Measurements from ENCODE around the gene CMTM7.
"Not testable (repeated sequence)": the region's sequence is repeated elsewhere in the genome, so short reads cannot be mapped to it uniquely, and the experiment has no call there.

Gene CMTM7

DNA sequence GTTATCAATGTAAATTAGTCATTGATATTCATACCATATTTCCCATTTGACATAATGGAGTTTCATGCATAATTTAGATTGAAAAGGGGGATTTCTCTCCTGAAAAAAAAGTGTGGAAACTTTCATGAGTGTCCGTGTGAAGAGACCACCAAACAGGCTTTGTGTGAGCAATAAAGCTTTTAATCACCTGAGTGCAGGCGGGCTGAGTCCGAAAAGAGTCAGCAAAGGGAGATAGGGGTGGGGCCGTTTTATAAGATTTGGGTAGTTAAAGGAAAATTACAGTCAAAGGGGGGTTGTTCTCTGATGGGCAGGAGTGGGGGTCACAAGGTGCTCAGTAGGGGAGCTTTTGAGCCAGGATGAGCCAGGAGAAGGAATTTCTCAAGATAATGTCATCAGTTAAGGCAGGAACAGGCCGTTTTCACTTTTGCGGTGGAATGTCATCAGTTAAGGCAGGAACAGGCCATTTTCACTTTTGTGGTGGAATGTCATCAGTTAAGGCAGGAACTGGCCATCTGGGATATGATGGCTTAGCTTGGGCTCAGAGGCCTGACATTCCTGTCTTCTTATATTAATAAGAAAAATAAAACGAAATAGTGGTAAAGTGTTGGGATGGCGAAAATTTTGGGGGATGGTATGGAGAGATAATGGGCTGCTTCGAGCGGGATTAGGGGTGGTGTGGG lies 69.3 kb downstream of the CMTM7 start:
- DNase-seq, result not testable (repeated sequence)

DNA sequence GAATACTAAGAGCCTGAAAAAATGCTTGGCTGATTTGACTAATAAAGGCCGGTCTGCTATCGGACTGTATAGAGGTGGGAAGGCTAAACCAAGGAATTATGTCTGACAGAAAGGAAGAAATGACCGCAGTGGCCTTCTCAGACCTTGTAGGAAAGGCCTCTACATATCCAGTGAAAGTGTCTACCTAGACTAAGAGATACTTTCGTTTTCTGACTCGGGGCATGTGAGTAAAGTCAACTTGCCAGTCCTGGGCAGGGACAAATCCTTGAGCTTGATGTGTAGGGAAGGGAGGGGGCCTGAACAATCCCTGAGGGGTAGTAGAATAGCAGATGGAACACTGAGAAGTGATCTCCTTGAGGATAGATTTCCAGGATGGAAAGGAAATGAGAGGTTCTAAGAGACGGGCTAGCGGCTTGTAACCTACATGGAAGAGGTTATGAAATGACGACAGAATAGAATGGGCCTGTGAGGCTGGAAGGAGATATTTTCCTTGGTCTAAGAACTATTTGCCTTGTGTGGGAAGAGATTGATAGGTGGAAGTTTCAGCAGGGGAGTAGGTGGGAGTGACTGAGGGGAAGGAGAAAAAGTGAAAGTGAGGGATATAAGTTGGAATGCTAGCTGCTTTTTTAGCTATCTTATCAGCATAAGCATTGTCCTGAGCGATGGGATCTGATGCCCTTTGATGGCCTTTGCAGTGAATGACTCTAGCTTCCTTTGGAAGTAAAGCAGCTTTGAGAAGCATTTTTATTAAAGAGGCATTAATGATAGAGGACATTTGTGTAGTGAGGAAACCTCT lies 70.7 kb downstream of the CMTM7 start:
- DNase-seq, result not testable (repeated sequence)

DNA sequence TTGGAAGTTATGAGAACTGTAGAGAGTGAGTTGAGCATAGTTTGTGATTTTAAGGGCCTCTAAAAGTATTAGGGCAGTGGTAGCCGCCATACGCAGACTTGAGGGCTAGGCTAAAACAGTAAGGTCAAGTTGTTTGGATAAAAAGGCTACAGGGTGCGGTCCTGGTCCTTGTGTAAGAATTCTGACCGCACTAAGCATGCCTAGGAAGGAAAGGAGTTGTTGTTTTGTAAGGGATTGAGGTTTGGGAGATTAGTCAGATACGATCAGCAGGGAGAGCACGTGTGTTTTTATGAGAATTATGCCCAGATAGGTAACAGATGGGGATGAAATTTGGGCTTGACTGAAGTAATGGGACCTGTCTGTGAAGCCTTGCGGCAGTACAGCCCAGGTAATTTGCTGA lies 71.8 kb downstream of the CMTM7 start:
- not testable (repeated sequence) for DNase-seq

DNA sequence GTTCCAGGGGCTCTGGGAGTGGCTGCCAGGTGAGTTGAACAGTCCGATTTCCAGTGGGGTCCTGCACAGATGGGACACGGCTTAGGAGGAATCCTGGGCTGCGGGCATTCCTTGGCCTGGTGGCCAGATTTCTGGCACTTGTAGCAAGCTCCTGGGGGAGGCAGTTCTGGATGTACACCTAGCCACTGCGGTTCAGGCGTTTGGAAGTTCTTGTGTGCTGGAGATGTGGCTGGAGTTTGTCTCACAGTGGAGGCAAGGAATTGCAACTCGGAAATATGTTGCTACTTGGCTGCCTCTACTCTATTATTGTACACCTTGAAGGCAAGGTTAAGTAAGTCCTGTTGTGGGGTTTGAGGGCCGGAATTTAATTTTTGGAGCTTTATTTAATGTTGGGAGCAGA lies 73.1 kb downstream of the CMTM7 start:
- not testable (repeated sequence) for DNase-seq

DNA sequence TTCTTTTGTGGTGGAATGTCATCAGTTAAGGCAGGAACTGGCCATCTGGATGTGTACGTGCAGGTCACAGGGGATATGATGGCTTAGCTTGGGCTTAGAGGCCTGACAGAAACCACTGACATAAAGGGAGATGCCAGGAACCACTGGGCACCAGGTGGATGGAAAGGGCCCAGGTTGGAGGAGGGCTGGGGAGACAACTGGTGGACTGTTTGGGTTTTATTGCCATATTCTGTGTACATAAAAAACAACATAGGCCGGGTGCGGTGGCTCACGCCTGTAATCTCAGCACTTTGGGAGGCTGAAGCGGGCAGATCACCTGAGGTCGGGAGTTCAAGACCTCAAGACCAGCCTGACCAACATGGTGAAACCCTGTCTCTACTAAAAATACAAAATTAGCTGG lies 75.2 kb downstream of the CMTM7 start:
- DNase-seq, result not testable (repeated sequence)

DNA sequence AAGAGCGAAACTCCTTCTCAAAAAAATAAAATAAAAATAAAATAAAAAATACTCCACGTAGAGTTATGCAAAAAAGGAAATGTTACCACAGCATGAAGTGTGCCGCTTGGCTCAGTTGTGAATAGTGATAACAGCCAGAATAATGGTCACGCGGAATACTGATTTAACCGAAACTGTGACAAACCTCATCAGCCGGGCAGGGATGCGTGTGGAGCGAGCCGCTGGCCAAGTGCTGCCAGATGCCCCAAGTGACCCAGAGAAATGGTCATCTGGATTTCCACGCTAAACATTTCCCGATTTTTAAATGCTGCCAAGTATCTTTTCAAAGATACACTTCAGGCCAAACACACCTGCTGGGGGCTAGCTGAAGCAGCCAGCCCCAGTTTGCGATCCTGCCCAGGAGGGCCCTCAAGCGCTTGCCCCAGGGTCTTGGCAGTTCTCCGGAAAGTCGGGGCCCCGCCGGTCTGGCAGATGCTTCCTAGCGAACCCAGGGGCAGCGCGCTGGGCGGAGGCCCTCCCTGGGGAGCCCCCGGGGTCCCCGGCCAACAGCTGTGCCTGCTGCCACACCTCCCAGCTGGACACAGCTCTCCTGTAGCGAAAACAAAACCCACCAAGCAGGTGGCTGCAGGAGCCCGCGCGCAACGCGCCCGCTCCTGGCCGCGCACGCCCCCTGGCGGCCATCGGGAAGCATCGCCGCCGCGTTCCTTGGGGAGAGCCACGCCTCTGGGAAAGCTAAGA lies 75.8 kb downstream of the CMTM7 start:
- DNase-seq, result peak; percentile 74

DNA sequence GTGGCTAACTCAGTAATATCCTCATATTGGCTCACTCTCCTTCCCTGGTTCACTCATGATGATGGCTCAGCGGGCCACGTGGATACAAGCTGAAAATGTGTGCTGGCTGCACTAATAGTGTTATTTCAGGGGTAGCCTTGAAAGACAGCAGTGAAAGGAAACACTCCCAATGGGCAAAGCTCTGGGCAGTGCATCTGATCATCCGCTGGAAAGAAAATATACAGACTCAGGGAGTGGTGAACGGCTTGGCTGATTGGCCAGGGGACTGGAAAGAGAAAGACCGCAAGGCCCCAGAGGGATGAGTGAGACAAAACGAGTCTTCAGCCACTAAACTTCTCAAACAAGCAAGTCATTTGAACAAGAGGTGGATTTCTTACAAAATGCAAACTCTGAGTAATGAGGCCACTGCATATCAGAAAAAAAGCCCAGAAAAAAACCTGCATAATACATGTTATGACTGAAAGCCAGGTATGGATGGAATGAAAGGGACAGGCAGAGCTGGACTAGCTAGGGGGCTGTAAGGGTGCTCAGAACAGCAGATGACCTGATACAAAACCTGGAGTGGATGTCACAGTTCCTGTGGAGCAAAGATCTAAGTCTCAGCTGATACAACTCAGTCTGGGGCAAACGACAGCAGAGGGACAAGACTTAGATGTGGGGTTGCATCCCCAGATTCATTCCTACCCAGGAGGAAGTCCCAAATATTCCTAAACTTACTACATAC lies 77.7 kb downstream of the CMTM7 start:
- DNase-seq, result no peak

DNA sequence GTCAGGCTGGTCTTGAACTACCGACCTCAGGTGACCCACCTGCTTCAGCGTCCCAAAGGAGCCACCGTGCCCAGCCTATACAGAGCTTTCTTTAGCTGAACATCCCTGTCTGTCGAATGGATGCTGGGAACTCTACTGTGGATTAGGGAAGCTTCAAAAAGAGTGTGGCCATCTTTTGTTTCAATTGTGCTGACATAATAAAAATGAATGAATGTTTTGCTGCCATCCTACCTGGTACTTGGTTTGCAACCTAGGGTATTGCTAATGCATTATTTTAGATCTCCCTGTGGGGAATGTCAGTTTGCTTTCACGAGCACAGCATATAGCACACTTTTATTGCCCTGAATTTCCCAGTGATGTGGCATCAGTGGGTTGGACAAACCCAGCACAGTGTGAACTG lies 78.7 kb downstream of the CMTM7 start:
- DNase-seq, result no peak

DNA sequence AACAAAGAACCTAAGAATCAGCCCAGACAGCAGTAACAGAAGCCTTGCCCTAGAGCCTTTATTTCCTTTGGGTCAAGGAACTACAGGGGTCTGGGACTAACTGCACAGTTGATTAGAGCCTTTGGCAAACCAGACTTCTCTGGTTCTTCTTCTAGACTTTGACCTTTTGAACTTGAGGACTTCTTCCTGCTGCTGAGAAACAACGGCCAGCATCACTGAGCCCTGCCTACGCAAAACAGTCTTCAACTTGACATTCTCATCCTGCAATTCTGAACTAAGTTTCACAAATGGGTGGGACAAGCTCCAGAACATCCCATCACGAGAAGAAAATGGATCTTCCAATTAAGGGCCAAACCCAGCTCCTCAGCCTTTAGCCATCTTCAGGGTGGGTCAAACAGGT lies 79.6 kb downstream of the CMTM7 start:
- no peak for DNase-seq

DNA sequence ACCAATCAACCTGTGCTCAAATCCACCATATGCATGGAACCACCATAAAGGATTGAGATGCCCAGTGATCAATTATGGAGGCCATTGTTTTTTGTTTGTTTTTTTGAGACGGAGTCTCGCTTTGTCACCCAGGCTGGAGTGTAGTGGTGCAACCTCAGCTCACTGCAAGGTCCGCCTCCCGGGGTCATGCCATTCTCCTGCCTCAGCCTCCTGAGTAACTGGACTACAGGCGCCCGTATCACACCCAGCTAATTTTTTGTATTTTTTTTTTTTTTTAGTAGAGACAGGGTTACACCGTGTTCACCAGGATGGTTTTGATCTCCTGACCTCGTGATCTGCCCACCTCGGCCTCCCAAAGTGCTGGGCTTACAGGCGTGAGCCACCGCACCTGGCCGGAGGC lies 80.5 kb downstream of the CMTM7 start:
- not testable (repeated sequence) for DNase-seq

DNA sequence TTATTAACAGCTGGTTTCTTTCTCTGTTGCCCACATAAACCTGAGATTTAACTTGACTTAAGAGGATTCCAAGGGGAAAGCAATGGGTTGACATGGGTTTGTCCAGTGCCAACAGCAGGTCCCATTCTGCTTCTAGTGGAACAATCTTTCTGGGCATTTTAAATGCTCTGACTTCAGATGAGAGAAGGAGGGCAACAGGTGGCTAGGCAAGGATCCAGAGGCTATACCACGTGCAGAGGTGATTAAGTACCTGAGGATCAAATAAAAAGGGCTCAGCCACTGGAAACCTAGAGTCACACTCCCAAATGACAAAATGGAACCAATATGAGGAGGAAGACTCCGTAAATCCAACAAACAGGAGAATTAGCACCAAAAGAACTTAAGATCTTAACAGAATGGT lies 82.5 kb downstream of the CMTM7 start:
- DNase-seq, result no peak

DNA sequence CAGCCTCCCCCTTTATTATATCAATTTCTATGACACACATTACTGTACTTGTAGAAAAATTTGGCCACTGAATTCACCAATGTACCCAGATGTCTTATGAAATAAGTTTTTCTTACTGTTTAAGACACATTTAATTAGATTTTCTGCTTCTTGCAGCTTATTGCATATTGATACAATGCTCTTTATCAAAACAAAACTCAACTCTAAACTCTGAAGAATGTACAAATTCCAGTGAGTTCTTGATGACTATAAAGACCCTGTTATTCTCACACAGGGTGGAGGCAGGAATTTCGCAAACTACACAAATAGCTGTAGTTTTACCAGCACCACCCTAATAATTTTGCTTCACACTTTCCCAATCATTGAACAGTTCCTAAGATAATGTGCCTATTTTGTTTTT lies 89.0 kb downstream of the CMTM7 start:
- no peak for DNase-seq

DNA sequence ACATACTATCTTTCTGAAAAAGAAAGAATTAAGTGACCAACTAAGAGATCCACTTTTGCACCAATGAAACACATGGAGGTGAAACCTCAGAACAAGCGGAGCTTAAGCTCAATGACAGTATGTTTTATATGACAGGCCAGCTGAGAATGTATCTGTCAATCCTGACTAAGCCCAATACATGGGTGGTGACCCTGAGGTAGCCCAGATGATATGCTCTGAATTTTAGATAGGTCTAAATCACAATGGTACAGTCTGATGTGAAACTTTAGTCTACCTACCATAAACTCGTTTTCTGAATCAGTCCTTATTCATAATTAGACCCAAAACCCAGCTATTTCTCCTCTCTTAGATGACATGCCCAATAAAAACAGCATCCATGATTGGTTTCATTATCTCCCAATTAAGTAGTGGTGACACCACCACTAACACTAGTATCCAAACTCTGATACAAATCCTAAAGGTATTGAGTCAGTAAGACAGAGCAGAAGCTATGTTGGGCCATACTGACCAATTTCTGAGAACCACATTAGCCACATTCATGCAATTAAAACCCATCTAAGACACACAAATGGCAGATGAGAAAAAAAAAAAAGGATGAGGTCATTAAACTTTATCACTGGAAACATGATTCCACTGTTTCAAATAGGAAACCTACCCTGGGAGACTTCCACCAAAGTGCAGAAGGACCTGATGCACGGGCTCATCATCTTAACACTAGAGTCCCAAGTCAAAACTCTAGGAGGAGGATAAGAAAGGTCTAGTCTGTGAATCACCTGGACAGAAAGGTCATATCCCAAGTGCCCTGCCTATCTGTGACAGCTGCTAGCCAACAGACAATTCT lies 90.4 kb downstream of the CMTM7 start:
- no peak for DNase-seq

DNA sequence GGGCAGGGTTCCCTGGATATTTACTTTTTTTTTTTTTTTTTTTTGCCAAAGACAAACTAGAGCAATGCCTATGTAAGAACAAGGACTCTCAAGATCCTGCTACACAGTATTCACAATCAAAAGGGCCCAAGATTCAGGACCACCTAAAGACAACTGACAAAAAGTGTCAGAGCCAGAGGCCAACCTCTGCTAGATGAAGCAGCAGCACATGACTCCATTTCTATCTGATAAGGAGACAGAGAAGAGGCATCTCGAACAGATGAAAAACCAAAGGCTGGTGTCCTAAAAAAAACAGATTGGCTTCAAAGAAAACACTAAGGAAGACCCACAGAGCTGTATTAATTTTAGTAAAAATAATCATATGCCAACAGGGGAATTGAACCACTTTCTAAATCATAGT lies 91.0 kb downstream of the CMTM7 start:
- no peak for DNase-seq

DNA sequence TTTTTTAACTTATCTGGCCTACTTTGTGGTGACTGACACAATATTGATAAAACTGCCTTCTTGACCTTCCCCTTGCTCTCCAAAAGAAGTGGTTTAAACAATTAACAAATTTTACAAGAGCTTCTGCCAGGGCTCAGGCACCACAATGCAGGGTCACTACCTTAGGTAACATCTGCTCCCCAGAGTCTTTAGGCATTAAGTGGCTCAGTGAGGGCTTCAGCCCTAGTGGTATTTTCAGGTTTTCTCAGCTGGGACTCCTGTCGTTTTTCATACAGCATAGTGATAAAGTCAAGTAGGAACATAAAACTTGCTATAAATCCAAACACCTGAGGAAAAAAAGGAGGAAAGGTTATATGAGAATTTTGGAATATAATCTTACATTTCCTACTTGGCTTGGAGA lies 92.1 kb downstream of the CMTM7 start:
- DNase-seq, result no peak

DNA sequence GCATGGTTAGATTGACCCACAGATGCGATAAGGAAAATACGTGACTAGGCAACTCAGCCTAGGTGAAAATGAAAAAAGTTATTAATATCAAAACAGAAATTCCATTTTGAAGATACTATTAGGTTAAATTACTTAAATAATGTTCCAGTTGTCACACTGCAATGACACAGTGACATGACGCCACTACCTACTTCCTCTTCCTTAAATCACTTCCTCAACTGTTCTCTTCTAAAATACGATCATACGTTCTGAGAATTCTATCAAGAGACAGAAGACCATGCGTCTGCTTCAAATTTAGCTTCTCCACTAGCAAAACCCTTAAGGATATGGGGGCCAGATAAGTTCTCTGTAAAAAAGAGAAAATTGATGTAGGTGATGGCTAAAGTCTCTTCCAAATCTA lies 92.8 kb downstream of the CMTM7 start:
- DNase-seq, result no peak

DNA sequence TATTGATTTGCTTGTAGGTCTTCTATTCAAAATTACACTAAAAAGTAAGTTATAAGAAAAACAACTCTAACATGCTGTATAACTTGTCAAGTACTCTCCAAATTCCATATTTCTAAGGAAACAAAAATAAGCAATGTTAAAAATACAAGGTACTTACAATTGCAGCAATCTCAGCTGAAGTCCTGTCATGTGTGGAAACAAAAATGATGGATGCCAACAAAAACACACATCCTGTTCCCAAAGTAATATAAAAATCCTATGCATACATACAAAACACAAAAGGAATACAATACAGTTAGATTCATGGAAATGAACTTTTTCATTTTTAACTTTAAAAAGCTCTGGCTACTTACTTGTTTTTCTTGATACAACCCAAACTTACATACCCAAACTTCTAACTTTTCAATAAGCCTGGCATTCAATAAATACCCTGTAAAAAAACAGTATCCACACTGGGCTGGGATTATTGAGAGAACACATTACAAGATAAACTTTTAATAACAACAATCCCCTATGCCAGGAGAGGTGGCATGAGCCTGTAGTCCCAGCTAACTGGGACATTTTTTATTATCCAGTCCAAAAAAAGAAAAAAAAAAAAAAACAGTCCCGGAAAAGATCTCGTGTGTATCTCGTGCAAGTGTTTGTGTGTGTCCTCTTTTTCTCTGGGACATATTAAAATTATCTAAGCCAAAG lies 96.3 kb downstream of the CMTM7 start:
- no peak for DNase-seq

DNA sequence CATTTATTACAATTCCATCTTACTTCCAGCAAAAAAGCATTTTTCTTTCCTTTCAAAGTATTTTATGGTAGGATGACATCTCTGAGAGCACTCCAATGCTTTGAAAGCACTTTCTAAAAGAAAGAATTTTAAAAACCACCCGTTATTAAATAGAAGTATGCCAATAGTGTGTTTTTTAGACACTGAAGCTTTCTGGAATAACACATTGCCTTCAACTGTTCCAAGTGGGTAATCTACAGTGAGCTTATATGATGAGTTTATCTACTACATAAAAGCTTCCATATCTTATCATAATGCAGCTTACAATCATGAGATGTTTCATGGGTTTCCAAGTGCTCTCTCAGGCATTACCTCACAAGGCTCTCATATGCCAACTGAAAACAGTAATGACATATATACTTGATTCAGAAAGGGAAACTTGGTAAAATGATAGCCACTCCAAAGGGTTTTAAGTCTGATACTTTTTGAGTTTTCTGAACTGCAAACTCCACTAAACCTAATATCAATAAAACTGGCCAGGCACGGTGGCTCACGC lies 96.9 kb downstream of the CMTM7 start:
- DNase-seq, result no peak

DNA sequence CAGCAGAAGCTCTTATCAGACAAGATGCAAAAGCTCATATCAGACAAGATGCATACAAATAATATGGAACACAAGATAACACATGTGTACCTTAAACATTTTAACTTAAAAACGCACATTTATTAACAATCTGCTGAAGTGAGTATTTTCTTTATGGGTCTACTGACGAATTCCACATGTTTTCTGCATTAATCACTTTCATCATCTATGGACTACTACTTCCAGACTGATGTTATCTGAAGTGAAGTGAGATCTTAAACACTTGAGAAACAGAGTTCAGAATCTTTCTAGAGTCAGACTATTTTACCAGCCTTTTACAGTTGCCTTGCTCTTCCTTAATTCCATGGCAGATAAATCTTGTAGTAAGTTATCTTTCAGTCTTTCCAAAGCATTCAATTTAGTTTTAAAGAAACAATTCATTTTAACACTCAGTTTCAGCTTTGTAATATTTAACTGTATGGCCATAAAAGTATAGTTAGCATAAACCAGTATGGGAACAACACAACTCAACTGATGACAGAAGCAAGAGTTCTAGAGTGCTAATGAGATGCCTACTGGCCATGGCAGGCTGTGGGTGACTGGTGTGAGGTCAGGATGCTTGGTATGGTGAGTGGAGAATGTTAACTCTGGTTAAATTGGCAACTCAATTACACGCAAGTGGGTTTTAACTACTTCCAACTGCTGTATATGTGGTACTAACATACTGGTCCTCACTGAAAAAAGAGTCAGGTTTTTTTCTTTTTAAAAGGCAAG lies 101.2 kb downstream of the CMTM7 start:
- DNase-seq, result no peak

Data from RPMI8226 (cell line).